C4-2B (cell line): Measurements from ENCODE around the gene SYNJ2.

Source experiments
- H3K27ac ChIP-seq: fragments of 450-650 bp; 2 replicates; pipeline ENCODE4 v1.5.1; 2017
- ZFX ChIP-seq: fragments of 450-650 bp; IDR thresholded peaks from 2 replicates; pipeline ENCODE4 v1.6.1; 2017
- TF ChIP-seq, protein P1 (sequence below): fragments of 450-650 bp; conservative IDR thresholded peaks from 2 replicates; pipeline ENCODE4 v1.5.1; 2017; ENCODE audit warnings: mild to moderate bottlenecking

The SYNJ2 gene

DNA sequence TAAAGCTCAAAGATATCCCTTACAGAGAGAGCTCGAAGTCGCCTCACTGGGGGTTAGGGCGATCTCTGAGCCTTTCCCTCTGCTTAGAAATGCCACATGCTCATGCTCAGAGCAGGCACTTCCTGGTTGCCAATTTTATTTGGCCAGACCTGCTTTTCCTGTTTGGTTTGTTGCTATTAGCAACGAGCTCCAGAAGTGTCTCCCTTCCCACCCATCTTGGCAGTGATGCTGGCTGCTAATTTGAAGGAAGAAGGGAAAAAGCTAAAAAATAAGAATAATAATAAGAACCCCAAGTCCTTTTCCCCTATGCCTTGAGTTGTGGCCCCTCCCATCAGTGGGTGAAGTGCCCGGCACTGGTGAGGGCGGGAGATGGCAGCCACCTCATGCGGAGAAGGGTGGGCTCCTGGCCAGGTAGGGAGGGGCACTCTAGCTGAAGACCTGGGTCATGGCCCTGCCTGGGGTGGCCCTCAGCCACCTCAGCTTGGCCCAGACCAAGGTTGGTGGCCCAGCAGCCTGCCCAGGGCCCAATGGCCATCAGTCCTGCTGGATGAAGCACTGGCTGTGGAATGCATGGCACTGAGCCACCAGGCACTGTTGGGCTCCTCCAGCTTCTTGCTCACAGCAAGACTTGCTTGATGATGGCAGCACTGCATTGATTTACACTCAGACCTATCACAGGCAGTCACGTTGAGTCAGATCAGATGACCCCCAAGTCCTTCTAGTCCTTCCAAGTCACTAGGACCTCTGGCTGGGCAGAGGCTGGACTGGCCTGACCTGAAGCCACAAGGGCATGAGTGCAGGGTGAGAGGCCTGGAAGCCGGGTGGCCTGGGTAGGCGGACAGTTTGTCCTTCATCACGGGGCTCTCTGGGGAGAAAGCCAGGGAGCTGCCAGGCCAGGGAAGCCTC, 79.0 kb downstream of the SYNJ2 start:
- H3K27ac ChIP-seq, result peak overlapping the region; percentile 87

DNA sequence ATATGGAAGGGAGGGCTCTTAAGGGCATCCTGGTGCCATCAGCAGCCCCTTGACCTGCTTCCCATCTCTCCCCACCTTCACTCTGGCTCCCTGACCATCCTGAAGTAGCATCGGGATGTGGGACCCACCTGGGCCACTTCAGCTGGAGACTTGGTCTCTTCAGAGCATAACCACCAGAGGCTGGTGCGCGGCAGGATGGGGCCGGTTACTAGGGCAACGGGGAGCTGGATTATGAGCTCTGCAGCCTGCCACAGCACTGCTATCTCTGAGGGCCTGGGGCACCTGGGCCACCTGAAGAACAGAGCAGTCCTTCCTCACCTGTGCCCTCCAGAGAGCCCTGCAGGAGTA, 79.7 kb downstream of the SYNJ2 start:
- peak overlapping the region; percentile 87 for H3K27ac ChIP-seq
- no peak for TF ChIP-seq ZFX
- TF ChIP-seq, protein P1, sequence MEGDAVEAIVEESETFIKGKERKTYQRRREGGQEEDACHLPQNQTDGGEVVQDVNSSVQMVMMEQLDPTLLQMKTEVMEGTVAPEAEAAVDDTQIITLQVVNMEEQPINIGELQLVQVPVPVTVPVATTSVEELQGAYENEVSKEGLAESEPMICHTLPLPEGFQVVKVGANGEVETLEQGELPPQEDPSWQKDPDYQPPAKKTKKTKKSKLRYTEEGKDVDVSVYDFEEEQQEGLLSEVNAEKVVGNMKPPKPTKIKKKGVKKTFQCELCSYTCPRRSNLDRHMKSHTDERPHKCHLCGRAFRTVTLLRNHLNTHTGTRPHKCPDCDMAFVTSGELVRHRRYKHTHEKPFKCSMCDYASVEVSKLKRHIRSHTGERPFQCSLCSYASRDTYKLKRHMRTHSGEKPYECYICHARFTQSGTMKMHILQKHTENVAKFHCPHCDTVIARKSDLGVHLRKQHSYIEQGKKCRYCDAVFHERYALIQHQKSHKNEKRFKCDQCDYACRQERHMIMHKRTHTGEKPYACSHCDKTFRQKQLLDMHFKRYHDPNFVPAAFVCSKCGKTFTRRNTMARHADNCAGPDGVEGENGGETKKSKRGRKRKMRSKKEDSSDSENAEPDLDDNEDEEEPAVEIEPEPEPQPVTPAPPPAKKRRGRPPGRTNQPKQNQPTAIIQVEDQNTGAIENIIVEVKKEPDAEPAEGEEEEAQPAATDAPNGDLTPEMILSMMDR, result no peak

More for the DNA sequence above, 79.0 kb downstream of the SYNJ2 start:
- TF ChIP-seq, protein P1, result no peak
- TF ChIP-seq ZFX, result no peak

DNA sequence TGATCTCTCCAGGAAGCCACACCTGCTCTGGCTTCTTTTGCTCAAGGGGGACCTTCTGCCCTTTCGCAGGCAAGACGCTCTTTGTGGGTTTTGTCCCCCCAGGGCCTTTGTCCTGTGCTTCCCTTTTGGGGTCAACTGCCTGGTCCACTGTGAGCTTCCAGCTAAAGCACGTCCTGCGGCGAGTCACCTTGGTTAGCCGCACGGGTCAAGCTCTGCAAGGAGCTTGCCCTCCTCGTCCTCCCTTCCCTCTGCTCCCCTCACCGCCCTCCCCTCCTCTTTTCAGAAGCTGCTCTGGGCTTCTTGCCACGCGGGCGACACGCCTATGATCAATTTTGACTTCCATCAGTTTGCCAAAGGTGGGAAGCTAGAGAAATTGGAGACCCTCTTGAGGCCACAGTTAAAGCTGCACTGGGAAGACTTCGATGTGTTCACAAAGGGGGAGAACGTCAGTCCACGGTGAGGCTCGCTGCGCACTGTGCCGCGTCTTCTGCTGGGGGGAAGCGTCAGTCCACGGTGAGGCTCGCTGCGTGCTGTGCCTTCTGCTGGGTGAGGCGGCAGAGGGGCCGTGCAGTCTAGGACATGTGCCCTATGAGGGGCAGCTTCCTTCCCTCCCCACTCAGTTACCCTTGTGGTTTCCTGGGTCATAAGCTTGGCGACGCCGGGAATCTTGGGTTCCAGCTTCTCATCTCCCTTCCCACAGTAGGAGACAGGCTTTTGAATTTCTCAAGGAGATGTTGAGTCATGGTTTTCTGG, 80.2 kb downstream of the SYNJ2 start:
- TF ChIP-seq ZFX, result no peak
- TF ChIP-seq, protein P1, result no peak
- peak overlapping the region; percentile 87 for H3K27ac ChIP-seq

DNA sequence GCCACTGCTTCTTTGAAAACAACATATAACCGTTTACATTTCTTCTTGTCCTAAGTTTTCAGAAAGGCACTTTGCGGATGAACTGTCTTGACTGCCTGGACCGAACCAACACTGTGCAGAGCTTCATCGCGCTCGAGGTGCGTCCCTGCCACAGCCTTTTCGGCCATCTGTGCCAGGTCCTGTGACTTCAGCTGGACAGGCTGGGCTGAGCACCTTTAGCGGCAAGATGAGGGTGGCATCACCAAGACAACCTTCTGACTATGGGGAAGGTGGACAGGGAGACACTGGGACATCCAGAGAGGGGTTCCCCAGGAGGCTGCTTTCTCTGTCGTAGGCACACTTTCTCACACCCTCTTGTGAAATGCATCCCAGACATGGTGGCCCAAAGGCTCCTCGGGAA, 82.1 kb downstream of the SYNJ2 start:
- TF ChIP-seq ZFX, result no peak
- TF ChIP-seq, protein P1, result no peak
- H3K27ac ChIP-seq, result no peak overlapping the region

DNA sequence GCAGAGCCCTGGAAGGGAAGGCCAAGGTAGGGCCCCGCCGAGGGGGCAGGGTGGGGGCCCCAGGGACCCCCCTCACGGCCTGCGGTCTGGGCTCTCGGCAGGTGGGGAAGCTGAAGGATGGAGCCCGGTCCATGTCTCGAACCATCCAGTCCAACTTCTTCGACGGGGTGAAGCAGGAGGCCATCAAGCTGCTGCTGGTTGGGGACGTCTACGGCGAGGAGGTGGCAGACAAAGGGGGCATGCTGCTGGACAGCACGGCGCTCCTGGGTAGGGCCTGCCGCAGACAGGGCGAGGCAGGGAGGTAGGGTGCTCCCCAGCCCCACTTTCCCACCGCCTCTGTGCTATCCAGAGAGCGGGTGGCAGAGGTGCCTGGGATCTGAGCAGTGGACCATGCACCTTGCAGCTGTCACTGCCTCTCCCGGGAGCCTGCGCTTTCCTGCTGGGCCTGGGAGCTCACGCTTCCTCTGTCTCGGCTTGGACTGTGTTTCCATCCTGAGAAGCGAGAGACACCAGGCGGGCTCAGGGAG, 83.1 kb downstream of the SYNJ2 start:
- TF ChIP-seq, protein P1, result no peak
- no peak for TF ChIP-seq ZFX
- no peak overlapping the region for H3K27ac ChIP-seq

DNA sequence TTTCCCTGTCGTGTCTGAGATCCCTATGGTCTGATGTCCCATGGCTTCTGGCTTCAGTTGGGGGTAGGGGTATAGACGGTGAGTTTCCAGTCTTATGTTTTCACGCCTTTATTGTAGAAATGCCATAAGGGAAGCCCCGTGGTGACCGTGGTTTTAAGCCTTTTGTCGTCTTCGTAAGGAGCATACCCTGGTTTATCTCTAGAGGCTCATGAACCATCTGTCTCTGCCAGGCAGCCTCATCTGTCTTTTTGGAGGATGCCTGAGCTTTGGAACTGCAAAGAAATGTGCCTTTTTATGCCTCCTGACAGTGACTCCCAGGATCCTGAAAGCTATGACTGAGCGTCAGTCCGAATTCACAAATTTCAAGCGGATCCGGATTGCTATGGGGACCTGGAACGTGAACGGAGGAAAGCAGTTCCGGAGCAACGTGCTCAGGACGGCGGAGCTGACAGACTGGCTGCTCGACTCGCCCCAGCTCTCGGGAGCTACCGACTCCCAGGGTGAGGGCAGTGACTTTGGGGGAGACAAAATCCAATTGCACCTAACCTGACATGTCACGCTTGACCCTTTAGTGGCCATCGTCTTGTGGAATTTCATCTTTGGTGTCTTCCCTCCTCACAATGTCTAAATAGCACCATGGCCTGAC, 84.6 kb downstream of the SYNJ2 start:
- no peak for TF ChIP-seq ZFX
- TF ChIP-seq, protein P1, result no peak
- no peak overlapping the region for H3K27ac ChIP-seq
